Spinal cord (tissue), 10 donors: ENCODE measurements around the gene OR1L8. TPM values are rescaled to one million over a fixed set of nuclear protein-coding genes. Genes with fewer than 3 reads are reported as not detected.

ENCODE experiments used
- DNase-seq, 6 donors: peaks; one replicate each; pipeline versions ENCODE4 v3.0.0 to v3.0.0-alpha.2; 2013 to 2015; ENCODE audit warnings: low spot score in 6 of 6, low read depth in 4 of 6
- H3K27ac ChIP-seq: one replicate; pipeline ENCODE4 v1.5.1; 2013; ENCODE audit warnings: low read depth, low read length, control low read depth
- H3K27me3 ChIP-seq: one replicate; pipeline ENCODE4 v1.6.1; 2013; ENCODE audit warnings: low read length; ENCODE audit not compliant: control insufficient read depth, insufficient read depth
- H3K36me3 ChIP-seq: one replicate; pipeline ENCODE4 v1.6.1; 2013; ENCODE audit warnings: low read length; ENCODE audit not compliant: control insufficient read depth, insufficient read depth
- H3K4me1 ChIP-seq: one replicate; pipeline ENCODE4 v1.6.1; 2013; ENCODE audit warnings: low read length; ENCODE audit not compliant: control insufficient read depth, insufficient read depth
- H3K4me3 ChIP-seq: one replicate; pipeline ENCODE4 v1.5.1; 2013; ENCODE audit warnings: low read depth, low read length, control low read depth
- H3K9me3 ChIP-seq: one replicate; pipeline ENCODE4 v1.6.1; 2013; ENCODE audit warnings: low read length; ENCODE audit not compliant: control insufficient read depth, insufficient read depth
- WGBS: methylation state at CpG from one replicate; pipeline ENCODE4 v1.1.5; 2013; ENCODE audit warnings: missing lambda C conversion rate; ENCODE audit not compliant: insufficient coverage; 5-methylcytosine and 5-hydroxymethylcytosine counted together
- polyA plus RNA-seq, 2 donors: library from polyadenylated mRNA; unstranded; fragments of 120-200 nt; gene quantifications; one replicate each; pipeline ENCODE4 v1.2.1, GENCODE V29; 2013; ENCODE audit not compliant: insufficient read length in 2 of 2
- total RNA-seq, 2 donors: library from RNA; depleted of rRNA in 1 of 2; stranded (reverse); fragments of 120-200 nt in 1 of 2; fragments of >200 nt in 1 of 2; gene quantifications; one replicate each; pipeline versions ENCODE4 v1.2.3 to v1.2.4, GENCODE V29; 2013 to 2014
- donor health status: healthy.

The OR1L8 gene
- total and polyA plus RNA-seq, 4 donors, result 0.22 to 0.26 TPM; not detected in 2

DNA sequence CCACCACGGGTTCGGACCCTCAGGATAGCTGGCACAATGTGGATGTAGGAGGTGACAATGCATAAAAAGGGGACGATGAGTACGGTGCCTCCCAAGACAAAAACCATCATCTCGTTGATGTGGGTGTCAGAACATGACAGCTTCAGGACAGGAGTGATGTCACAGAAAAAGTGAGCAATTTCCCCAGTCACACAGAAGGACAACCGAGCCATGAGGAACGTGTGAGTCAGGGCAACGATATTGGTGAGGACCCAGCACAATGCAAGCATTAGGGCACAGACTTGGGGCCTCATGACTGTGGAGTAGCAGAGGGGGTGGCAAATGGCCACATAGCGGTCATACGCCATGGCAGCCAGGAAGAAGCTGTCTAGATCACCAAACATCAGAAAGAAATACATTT, 56.6 kb downstream of the OR1L8 start:
- 85% methylated on average over 6 of the region's 10 CpGs for WGBS
- no peak for DNase-seq
- no peak overlapping the region for H3K4me3 ChIP-seq
- no peaks in the 10 kb centered on the region for H3K9me3 ChIP-seq
- H3K27ac ChIP-seq, result no peak overlapping the region
- no peaks in the 10 kb centered on the region for H3K27me3 ChIP-seq
- H3K36me3 ChIP-seq, result no peaks in the 10 kb centered on the region
- no peaks in the 10 kb centered on the region for H3K4me1 ChIP-seq

- Histone ChIP-seq H3K27me3 (no peaks in the 10 kb centered on the region), H3K36me3 (no peaks in the 10 kb centered on the region), H3K4me1 (no peaks in the 10 kb centered on the region), H3K4me3 (no peak overlapping the region), H3K9me3 (no peaks in the 10 kb centered on the region), H3K27ac (no peak overlapping the region)
- 94% methylated on average over 3 of the region's 3 CpGs for WGBS
- no peak for DNase-seq
These were observed 63.8 kb downstream of the OR1L8 start for GRCh38 chr9:122519376-122519775.

DNA sequence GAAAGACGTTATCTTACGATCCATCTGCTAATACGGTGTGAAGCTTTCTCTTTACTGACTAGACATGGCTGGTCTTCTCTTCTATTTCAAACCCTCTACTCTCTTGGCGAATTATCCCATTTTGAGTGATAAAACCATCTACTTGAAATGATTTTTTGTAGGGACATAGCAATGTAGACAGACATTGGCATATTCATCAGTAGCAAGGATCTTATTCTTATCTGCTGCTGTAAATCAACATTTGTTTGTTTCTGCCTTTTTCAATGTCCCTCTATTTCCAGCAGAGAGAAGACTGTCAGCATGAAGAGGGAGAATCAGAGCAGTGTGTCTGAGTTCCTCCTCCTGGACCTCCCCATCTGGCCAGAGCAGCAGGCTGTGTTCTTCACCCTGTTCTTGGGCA, 64.3 kb downstream of the OR1L8 start, which contains the start of gene OR1J4:
Gene OR1J4, plus strand, starts transcription at position 301 of the 400 bp plus-strand sequence. Its CDS starts 0 bp downstream, at position 301.
- H3K9me3 ChIP-seq, result no peaks in the 10 kb centered on the region
- no peaks in the 10 kb centered on the region for H3K27me3 ChIP-seq
- no peaks in the 10 kb centered on the region for H3K36me3 ChIP-seq
- H3K4me3 ChIP-seq, result no peak within 1 kb of the TSS
- no peaks in the 10 kb centered on the region for H3K4me1 ChIP-seq
- no peak for DNase-seq
- WGBS, result no CpG with 5 or more reads among the region's 4 CpGs
- no peak within 1 kb of the TSS for H3K27ac ChIP-seq

DNA sequence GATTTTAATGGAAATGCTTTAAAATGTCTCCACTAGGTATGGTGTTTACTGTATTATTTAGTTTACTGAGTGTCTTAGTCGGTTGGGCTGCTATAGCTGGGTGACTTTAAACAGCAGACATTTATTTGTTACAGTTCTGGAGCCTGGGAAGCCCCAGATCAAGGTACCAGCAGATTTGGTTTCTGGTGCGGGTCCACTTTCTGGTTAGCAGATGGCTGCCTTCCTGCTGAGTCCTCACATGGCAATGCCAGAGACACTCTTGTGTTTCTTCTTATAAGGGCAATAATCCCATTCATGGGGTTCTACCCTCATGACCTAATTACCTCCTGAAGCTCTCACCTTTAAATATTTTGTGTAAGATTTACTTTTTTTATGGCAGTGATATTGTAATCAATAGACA, 65.0 kb downstream of the OR1L8 start:
- DNase-seq, result no peak
- H3K27ac ChIP-seq, result no peak overlapping the region
- H3K4me3 ChIP-seq, result no peak overlapping the region
- H3K27me3 ChIP-seq, result no peaks in the 10 kb centered on the region
- 64% methylated on average over 2 of the region's 2 CpGs for WGBS
- no peaks in the 10 kb centered on the region for H3K9me3 ChIP-seq
- no peaks in the 10 kb centered on the region for H3K36me3 ChIP-seq
- no peaks in the 10 kb centered on the region for H3K4me1 ChIP-seq

Other genes starting within 250 kb of the OR1L8 start
- 1 to 10 TPM; 3.1 to 4.0 TPM for gene PTGS1, start 212.4 kb downstream of the OR1L8 start, total RNA-seq
- gene PTGS1, start 212.4 kb downstream of the OR1L8 start, polyA plus RNA-seq, result 1 to 10 TPM; 3.0 to 5.6 TPM
- gene OR1J1, start 105.5 kb downstream of the OR1L8 start, total RNA-seq, result not detected
- not detected for gene OR1J1, start 105.5 kb downstream of the OR1L8 start, polyA plus RNA-seq
- gene OR1J2, start 72.6 kb downstream of the OR1L8 start, total RNA-seq, result not detected
- gene OR1J2, start 72.6 kb downstream of the OR1L8 start, polyA plus RNA-seq, result not detected
- gene OR1J4, start 64.2 kb downstream of the OR1L8 start, total RNA-seq, result not detected
- not detected for gene OR1J4, start 64.2 kb downstream of the OR1L8 start, polyA plus RNA-seq
- not detected for gene OR1N1, start 56.1 kb downstream of the OR1L8 start, total RNA-seq
- gene OR1N1, start 56.1 kb downstream of the OR1L8 start, polyA plus RNA-seq, result not detected
- gene OR1N2, start 30.3 kb downstream of the OR1L8 start, total RNA-seq, result not detected
- not detected for gene OR1N2, start 30.3 kb downstream of the OR1L8 start, polyA plus RNA-seq
- gene OR1Q1, start 31.4 kb upstream of the OR1L8 start, total RNA-seq, result not detected
- gene OR1Q1, start 31.4 kb upstream of the OR1L8 start, polyA plus RNA-seq, result not detected
- gene OR1B1, start 74.2 kb upstream of the OR1L8 start, total RNA-seq, result not detected
- not detected for gene OR1B1, start 74.2 kb upstream of the OR1L8 start, polyA plus RNA-seq
- gene OR1L1, start 78.3 kb upstream of the OR1L8 start, total RNA-seq, result not detected
- not detected for gene OR1L1, start 78.3 kb upstream of the OR1L8 start, polyA plus RNA-seq
- gene OR1L3, start 91.7 kb upstream of the OR1L8 start, total RNA-seq, result not detected
- not detected for gene OR1L3, start 91.7 kb upstream of the OR1L8 start, polyA plus RNA-seq
- gene OR1L4, start 140.6 kb upstream of the OR1L8 start, total RNA-seq, result not detected
- not detected for gene OR1L4, start 140.6 kb upstream of the OR1L8 start, polyA plus RNA-seq
- not detected for gene OR1L6, start 158.9 kb upstream of the OR1L8 start, total RNA-seq
- not detected for gene OR1L6, start 158.9 kb upstream of the OR1L8 start, polyA plus RNA-seq
- gene OR5C1, start 205.5 kb upstream of the OR1L8 start, total RNA-seq, result not detected
- gene OR5C1, start 205.5 kb upstream of the OR1L8 start, polyA plus RNA-seq, result not detected
- not detected for gene OR1K1, start 216.7 kb upstream of the OR1L8 start, total RNA-seq
- not detected for gene OR1K1, start 216.7 kb upstream of the OR1L8 start, polyA plus RNA-seq
- gene PDCL, start 245.2 kb upstream of the OR1L8 start, total RNA-seq, result 10 to 100 TPM; 27.8 to 43.5 TPM
- gene PDCL, start 245.2 kb upstream of the OR1L8 start, polyA plus RNA-seq, result 10 to 100 TPM; 24.0 to 30.0 TPM